IMR-90 (cell line): Measurements from ENCODE around the gene CCDC88B. TPM values are rescaled to one million over a fixed set of nuclear protein-coding genes. Genes with fewer than 3 reads are reported as not detected.

Experiments
- ATAC-seq: fragments of 200-7000 bp; cut with Tn5 transposase; 2 replicates; pipeline ENCODE4 v1.9.1; 2020; ENCODE audit warnings: low read depth, mild to moderate bottlenecking, moderate library complexity
- BruUV-seq: library from RNA; stranded (reverse); fragments of 400-500 nt; replicated peaks from 2 replicates; lab custom pipeline; 2021; lab: Mats Ljungman, UMichigan
- CTCF ChIA-PET: fragments of 300-600 bp; formaldehyde crosslinking; extraction: SDS; loops from one replicate; lab custom pipeline; 2021; ENCODE audit warnings: antibody characterized with exemption; lab: Yijun Ruan, JAX
- POLR2A ChIA-PET: fragments of 300-600 bp; sonication (Branson Sonifier 250); formaldehyde crosslinking; loops from one replicate; lab custom pipeline; 2022; ENCODE audit warnings: antibody characterized with exemption; ENCODE audit not compliant: unreplicated experiment; lab: Charles Lee
- DNase-seq: peaks from one replicate; pipeline ENCODE4 v3.0.0; 2013
- H2AFZ ChIP-seq: replicated peaks from 2 replicates; pipeline ENCODE3; 2013; ENCODE audit warnings: low read length, mild to moderate bottlenecking; ENCODE audit not compliant: poor library complexity
- H2AK5ac ChIP-seq: 2 replicates; pipeline ENCODE4 v1.6.1; 2013; ENCODE audit warnings: low read depth, low read length, inconsistent platforms
- H2AK9ac ChIP-seq: replicated peaks from 2 replicates; pipeline ENCODE3; 2013; ENCODE audit warnings: mild to moderate bottlenecking, low read depth, low read length, moderate library complexity; ENCODE audit not compliant: poor library complexity
- H2BK120ac ChIP-seq: 2 replicates; pipeline ENCODE4 v1.6.1; 2013; ENCODE audit warnings: low read depth, low read length, inconsistent platforms
- H2BK15ac ChIP-seq: 3 replicates; pipeline ENCODE4 v1.6.1; 2013; ENCODE audit warnings: low read depth, low read length, inconsistent platforms
- H2BK20ac ChIP-seq: 2 replicates; pipeline ENCODE4 v1.6.1; 2013; ENCODE audit warnings: low read depth, mild to moderate bottlenecking, inconsistent platforms, low read length, moderate library complexity
- H2BK5ac ChIP-seq: 2 replicates; pipeline ENCODE4 v1.6.1; 2013; ENCODE audit warnings: mild to moderate bottlenecking, low read depth, low read length, inconsistent platforms; ENCODE audit not compliant: poor library complexity, severe bottlenecking
- H3K14ac ChIP-seq: replicated peaks from 2 replicates; pipeline ENCODE4 v1.6.1; 2013; ENCODE audit warnings: low read depth, low read length, inconsistent platforms
- H3K18ac ChIP-seq: 2 replicates; pipeline ENCODE4 v1.6.1; 2013; ENCODE audit warnings: low read depth, low read length, control low read depth
- H3K23ac ChIP-seq: 2 replicates; pipeline ENCODE4 v1.6.1; 2013; ENCODE audit warnings: low read depth, low read length, inconsistent platforms
- H3K27ac ChIP-seq: 2 replicates; pipeline ENCODE4 v1.5.1; 2013; ENCODE audit warnings: mild to moderate bottlenecking, control low read depth, low read length; ENCODE audit not compliant: insufficient read depth
- H3K27me3 ChIP-seq: 2 replicates; pipeline ENCODE4 v1.6.1; 2013; ENCODE audit warnings: low read length; ENCODE audit not compliant: control insufficient read depth, insufficient read depth
- H3K36me3 ChIP-seq: 2 replicates; pipeline ENCODE4 v1.6.1; 2013; ENCODE audit warnings: low read length, mixed read lengths; ENCODE audit not compliant: control insufficient read depth, insufficient read depth
- H3K4ac ChIP-seq: 2 replicates; pipeline ENCODE4 v1.6.1; 2013; ENCODE audit warnings: low read depth, low read length, inconsistent platforms
- H3K4me1 ChIP-seq: 2 replicates; pipeline ENCODE4 v1.6.1; 2013; ENCODE audit warnings: low read length, mixed read lengths; ENCODE audit not compliant: control insufficient read depth, insufficient read depth
- H3K4me2 ChIP-seq: 2 replicates; pipeline ENCODE4 v1.6.1; 2013; ENCODE audit warnings: low read depth, mild to moderate bottlenecking, control low read depth, low read length, moderate library complexity
- H3K4me3 ChIP-seq: 2 replicates; pipeline ENCODE4 v1.5.1; 2013; ENCODE audit warnings: low read depth, mild to moderate bottlenecking, control low read depth, low read length, moderate library complexity; ENCODE audit not compliant: insufficient read depth
- H3K56ac ChIP-seq: 2 replicates; pipeline ENCODE4 v1.6.1; 2013; ENCODE audit warnings: low read length, inconsistent platforms; ENCODE audit not compliant: insufficient read depth; ENCODE audit errors: extremely low read depth
- H3K79me1 ChIP-seq, 2 experiments: 2 replicates each; pipeline ENCODE4 v1.6.1; 2013; ENCODE audit warnings: low read length in 2 of 2, inconsistent platforms in 1 of 2, low read depth in 1 of 2
- H3K9ac ChIP-seq: 2 replicates; pipeline ENCODE4 v1.6.1; 2013; ENCODE audit warnings: low read depth, low read length, control low read depth
- H3K9me1 ChIP-seq: 2 replicates; pipeline ENCODE4 v1.6.1; 2013; ENCODE audit warnings: low read length, inconsistent platforms; ENCODE audit not compliant: insufficient read depth
- H3K9me3 ChIP-seq: 2 replicates; pipeline ENCODE4 v1.6.1; 2013; ENCODE audit warnings: low read length; ENCODE audit not compliant: control insufficient read depth, insufficient read depth
- H4K20me1 ChIP-seq: 2 replicates; pipeline ENCODE4 v1.6.1; 2013; ENCODE audit warnings: low read length, inconsistent platforms; ENCODE audit not compliant: insufficient read depth
- H4K5ac ChIP-seq: 2 replicates; pipeline ENCODE4 v1.6.1; 2013; ENCODE audit warnings: mild to moderate bottlenecking, low read depth, low read length, control low read depth
- H4K8ac ChIP-seq, 2 experiments: 2 replicates each; pipeline ENCODE4 v1.6.1; 2013; ENCODE audit warnings: low read depth in 2 of 2, low read length in 2 of 2, control low read depth in 1 of 2, inconsistent platforms in 1 of 2
- H4K91ac ChIP-seq: 2 replicates; pipeline ENCODE4 v1.6.1; 2013; ENCODE audit warnings: low read depth, low read length, inconsistent platforms; ENCODE audit not compliant: insufficient read depth
- BHLHE40 ChIP-seq: fragments of 150-350 bp; IDR thresholded peaks from 2 replicates; pipeline ENCODE4 v1.6.1; 2016; ENCODE audit warnings: mild to moderate bottlenecking, low read depth, low read length
- CEBPB ChIP-seq: IDR thresholded peaks from 2 replicates; pipeline ENCODE4 v1.6.1; 2012; ENCODE audit warnings: low read depth, low read length, improper control_type of control experiment
- CHD1 ChIP-seq: IDR thresholded peaks from 2 replicates; pipeline ENCODE4 v1.6.1; 2012; ENCODE audit warnings: low read depth, low read length, improper control_type of control experiment
- FOS ChIP-seq: fragments of 150-350 bp; IDR thresholded peaks from 2 replicates; pipeline ENCODE4 v1.6.1; 2016; ENCODE audit warnings: low read depth, low read length
- MAFK ChIP-seq: IDR thresholded peaks from 2 replicates; pipeline ENCODE4 v1.6.1; 2012; ENCODE audit warnings: low read depth, low read length, improper control_type of control experiment
- MAZ ChIP-seq: IDR thresholded peaks from 2 replicates; pipeline ENCODE4 v1.6.1; 2012; ENCODE audit warnings: low read depth, mild to moderate bottlenecking, low read length, improper control_type of control experiment, moderate library complexity, borderline replicate concordance
- MXI1 ChIP-seq: IDR thresholded peaks from 2 replicates; pipeline ENCODE4 v1.6.1; 2012; ENCODE audit warnings: low read depth, mild to moderate bottlenecking, low read length, moderate library complexity, borderline replicate concordance
- NFE2L2 ChIP-seq: fragments of 150-350 bp; IDR thresholded peaks from 2 replicates; pipeline ENCODE4 v1.6.1; 2016; ENCODE audit warnings: low read depth, mild to moderate bottlenecking, low read length
- POLR2A ChIP-seq: IDR thresholded peaks from 2 replicates; pipeline ENCODE4 v1.6.1; 2012; ENCODE audit warnings: mild to moderate bottlenecking, low read depth, low read length
- RAD21 ChIP-seq: IDR thresholded peaks from 2 replicates; pipeline ENCODE4 v1.6.1; 2012; ENCODE audit warnings: low read length, improper control_type of control experiment
- RCOR1 ChIP-seq: IDR thresholded peaks from 2 replicates; pipeline ENCODE4 v1.6.1; 2012; ENCODE audit warnings: mild to moderate bottlenecking, low read length, improper control_type of control experiment; ENCODE audit not compliant: insufficient replicate concordance
- RFX5 ChIP-seq: IDR thresholded peaks from 2 replicates; pipeline ENCODE4 v1.8.0; 2012; ENCODE audit warnings: low read depth, mild to moderate bottlenecking, low read length, moderate library complexity
- SMC3 ChIP-seq: fragments of 150-350 bp; IDR thresholded peaks from 2 replicates; pipeline ENCODE4 v1.6.1; 2016; ENCODE audit warnings: low read depth, mild to moderate bottlenecking, antibody characterized with exemption, low read length, moderate library complexity
- WGBS, 2 experiments: methylation state at CpG; one replicate each; pipeline versions ENCODE4 v1.1.5 to v1.1.7; 2013; ENCODE audit warnings: missing lambda C conversion rate in 2 of 2; ENCODE audit not compliant: insufficient read length in 1 of 2; ENCODE audit errors: extremely low coverage in 2 of 2; 5-methylcytosine and 5-hydroxymethylcytosine counted together
- dilution Hi-C: fragments of 300-500 bp; cut with HindIII; formaldehyde crosslinking; loops from one replicate; pipeline ENCODE4 v1.14.3; 2018; ENCODE audit warnings: low sequenced_read_pairs; ENCODE audit not compliant: unreplicated experiment
- in situ Hi-C: fragments of 300-500 bp; cut with MboI; formaldehyde crosslinking; loops from 3 replicates; pipeline ENCODE4 v1.14.3; 2019; ENCODE audit warnings: low sequenced_read_pairs, inconsistent platforms, mixed read lengths
- intact Hi-C: fragments of 100-400 bp; cut with micrococcal nuclease; formaldehyde crosslinking; loops from 2 replicates; pipeline ENCODE4 v1.10.0; 2022
- polyA plus RNA-seq, 3 experiments: library from polyadenylated mRNA; depleted of rRNA; stranded (reverse); fragments of >200 nt; gene quantifications; 2 replicates each; pipeline ENCODE4 v1.2.3, GENCODE V29; 2012; ENCODE audit warnings: low replicate concordance in 1 of 3
- total RNA-seq: library from RNA; depleted of rRNA; stranded (reverse); fragments of >200 nt; gene quantifications from 2 replicates; pipeline ENCODE4 v1.2.3, GENCODE V29; 2012
- TF ChIP-seq, protein P1 (sequence below): fragments of 150-350 bp; IDR thresholded peaks from 2 replicates; pipeline ENCODE4 v1.6.1; 2017; ENCODE audit warnings: mild to moderate bottlenecking, antibody characterized with exemption, low read length, low read depth
- TF ChIP-seq, protein P2 (sequence below): fragments of 150-350 bp; IDR thresholded peaks from 2 replicates; pipeline ENCODE4 v1.6.1; 2016; ENCODE audit warnings: low read depth, mild to moderate bottlenecking, low read length, moderate library complexity, borderline replicate concordance
- TF ChIP-seq, protein P3 (sequence below): conservative IDR thresholded peaks from 2 replicates; pipeline ENCODE4 v1.5.1; 2012; ENCODE audit warnings: mild to moderate bottlenecking, low read depth, low read length, improper control_type of control experiment

CCDC88B gene
- total and polyA plus RNA-seq, 2 of the 4 experiments (the other 2 are of a cell fraction): 1.3 to 2.5 TPM

DNA sequence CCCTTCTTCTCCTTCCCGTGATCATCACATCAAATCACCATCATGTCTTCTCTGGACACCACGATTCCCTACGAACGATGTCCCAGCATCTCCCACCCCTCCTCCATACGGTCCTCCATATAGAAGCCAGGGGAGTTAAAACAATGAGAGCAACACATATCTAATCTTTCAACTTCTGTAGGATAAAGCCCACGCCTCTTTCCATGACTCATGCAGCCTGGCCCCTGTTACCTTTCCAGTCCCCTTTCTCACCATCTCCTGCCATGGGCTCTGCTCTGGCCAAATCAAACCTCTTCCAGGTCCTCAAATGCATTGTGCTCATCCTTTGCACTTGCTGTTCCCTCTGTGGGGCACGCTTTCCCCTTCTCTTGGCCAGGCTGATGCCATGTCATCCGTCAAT lies 42.6 kb downstream of the CCDC88B start:
- BruUV-seq: no TSS peak
- in situ Hi-C loops (no loop called here), dilution Hi-C loops (no loop called here), intact Hi-C loops (no loop called here)
- no peak overlapping the region for H2AK5ac ChIP-seq
- no peak overlapping the region for H3K27ac ChIP-seq
- H2AK9ac ChIP-seq: no peak overlapping the region
- H3K4me3 ChIP-seq: no peak overlapping the region
- H4K20me1 ChIP-seq: no peaks in the 10 kb centered on the region
- ATAC-seq: no peak
- no peak overlapping the region for H4K91ac ChIP-seq
- H3K9me3 ChIP-seq: no peaks in the 10 kb centered on the region
- H4K8ac ChIP-seq: no peak overlapping the region
- H3K9ac ChIP-seq: no peak overlapping the region
- H3K18ac ChIP-seq: no peak overlapping the region
- no peak overlapping the region for H3K23ac ChIP-seq
- peaks cover 36% of the 10 kb centered on the region for H3K27me3 ChIP-seq
- H3K14ac ChIP-seq: no peak overlapping the region
- H3K9me1 ChIP-seq: 0 out of 2 replicates have a peak, but pooled peaks cover 5% of the 10 kb centered on the region
- H2AFZ ChIP-seq: peak overlapping the region; percentile 5
- POLR2A ChIA-PET: no interaction called here
- TF ChIP-seq FOS (no peak), NFE2L2 (no peak), POLR2A (no peak), CHD1 (no peak), CEBPB (no peak), MAFK (no peak), BHLHE40 (no peak), SMC3 (no peak), RAD21 (no peak), RFX5 (no peak), RCOR1 (no peak), MXI1 (no peak), MAZ (no peak)
- TF ChIP-seq, protein P1, sequence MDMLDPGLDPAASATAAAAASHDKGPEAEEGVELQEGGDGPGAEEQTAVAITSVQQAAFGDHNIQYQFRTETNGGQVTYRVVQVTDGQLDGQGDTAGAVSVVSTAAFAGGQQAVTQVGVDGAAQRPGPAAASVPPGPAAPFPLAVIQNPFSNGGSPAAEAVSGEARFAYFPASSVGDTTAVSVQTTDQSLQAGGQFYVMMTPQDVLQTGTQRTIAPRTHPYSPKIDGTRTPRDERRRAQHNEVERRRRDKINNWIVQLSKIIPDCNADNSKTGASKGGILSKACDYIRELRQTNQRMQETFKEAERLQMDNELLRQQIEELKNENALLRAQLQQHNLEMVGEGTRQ: no peak
- TF ChIP-seq, protein P2, sequence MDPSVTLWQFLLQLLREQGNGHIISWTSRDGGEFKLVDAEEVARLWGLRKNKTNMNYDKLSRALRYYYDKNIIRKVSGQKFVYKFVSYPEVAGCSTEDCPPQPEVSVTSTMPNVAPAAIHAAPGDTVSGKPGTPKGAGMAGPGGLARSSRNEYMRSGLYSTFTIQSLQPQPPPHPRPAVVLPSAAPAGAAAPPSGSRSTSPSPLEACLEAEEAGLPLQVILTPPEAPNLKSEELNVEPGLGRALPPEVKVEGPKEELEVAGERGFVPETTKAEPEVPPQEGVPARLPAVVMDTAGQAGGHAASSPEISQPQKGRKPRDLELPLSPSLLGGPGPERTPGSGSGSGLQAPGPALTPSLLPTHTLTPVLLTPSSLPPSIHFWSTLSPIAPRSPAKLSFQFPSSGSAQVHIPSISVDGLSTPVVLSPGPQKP: no peak
- TF ChIP-seq, protein P3, sequence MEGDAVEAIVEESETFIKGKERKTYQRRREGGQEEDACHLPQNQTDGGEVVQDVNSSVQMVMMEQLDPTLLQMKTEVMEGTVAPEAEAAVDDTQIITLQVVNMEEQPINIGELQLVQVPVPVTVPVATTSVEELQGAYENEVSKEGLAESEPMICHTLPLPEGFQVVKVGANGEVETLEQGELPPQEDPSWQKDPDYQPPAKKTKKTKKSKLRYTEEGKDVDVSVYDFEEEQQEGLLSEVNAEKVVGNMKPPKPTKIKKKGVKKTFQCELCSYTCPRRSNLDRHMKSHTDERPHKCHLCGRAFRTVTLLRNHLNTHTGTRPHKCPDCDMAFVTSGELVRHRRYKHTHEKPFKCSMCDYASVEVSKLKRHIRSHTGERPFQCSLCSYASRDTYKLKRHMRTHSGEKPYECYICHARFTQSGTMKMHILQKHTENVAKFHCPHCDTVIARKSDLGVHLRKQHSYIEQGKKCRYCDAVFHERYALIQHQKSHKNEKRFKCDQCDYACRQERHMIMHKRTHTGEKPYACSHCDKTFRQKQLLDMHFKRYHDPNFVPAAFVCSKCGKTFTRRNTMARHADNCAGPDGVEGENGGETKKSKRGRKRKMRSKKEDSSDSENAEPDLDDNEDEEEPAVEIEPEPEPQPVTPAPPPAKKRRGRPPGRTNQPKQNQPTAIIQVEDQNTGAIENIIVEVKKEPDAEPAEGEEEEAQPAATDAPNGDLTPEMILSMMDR: no peak
- WGBS, 2 experiments: 73% methylated on average over 2 of the region's 8 CpGs; no CpG with 5 or more reads in 1 of the 2 experiments
- no peak overlapping the region for H3K4me2 ChIP-seq
- H3K36me3 ChIP-seq: no peaks in the 10 kb centered on the region
- H4K5ac ChIP-seq: no peak overlapping the region
- DNase-seq: no peak
- no peaks in the 10 kb centered on the region for H3K79me1 ChIP-seq
- no peak overlapping the region for H2BK15ac ChIP-seq
- H2BK120ac ChIP-seq: no peak overlapping the region
- CTCF ChIA-PET: no interaction called here
- no peak overlapping the region for H3K4ac ChIP-seq
- no peak overlapping the region for H2BK5ac ChIP-seq
- no peaks in the 10 kb centered on the region for H3K4me1 ChIP-seq
- H3K56ac ChIP-seq: no peak overlapping the region
- H2BK20ac ChIP-seq: no peak overlapping the region
